Hepatocyte (in vitro differentiated cells): ENCODE data around the gene C17orf100. TPM values are rescaled to one million over a fixed set of nuclear protein-coding genes. Genes with fewer than 3 reads are reported as not detected.

ENCODE experiments used
- DNase-seq: peaks from one replicate; pipeline ENCODE4 v3.0.0-alpha.2; 2016; ENCODE audit warnings: low spot score
- H2AFZ ChIP-seq: fragments of 200-600 bp; sonication (generic); 2 replicates; pipeline ENCODE4 v1.6.0; 2016; ENCODE audit warnings: antibody characterized with exemption, mild to moderate bottlenecking
- H3K27ac ChIP-seq: fragments of 200-600 bp; sonication (generic); 2 replicates; pipeline ENCODE4 v1.5.1; 2016; ENCODE audit warnings: mild to moderate bottlenecking
- H3K27me3 ChIP-seq: fragments of 200-600 bp; sonication (generic); 2 replicates; pipeline ENCODE4 v1.6.1; 2016
- H3K36me3 ChIP-seq: fragments of 200-600 bp; sonication (generic); replicated peaks from 2 replicates; pipeline ENCODE4 v1.5.1; 2016; ENCODE audit warnings: low read depth; ENCODE audit not compliant: insufficient read depth
- H3K4me1 ChIP-seq: fragments of 200-600 bp; sonication (generic); 2 replicates; pipeline ENCODE4 v1.5.1; 2016; ENCODE audit warnings: mild to moderate bottlenecking, moderate library complexity; ENCODE audit not compliant: insufficient read depth
- H3K4me2 ChIP-seq: fragments of 200-600 bp; sonication (generic); 2 replicates; pipeline ENCODE4 v1.6.0; 2016
- H3K4me3 ChIP-seq: fragments of 200-600 bp; sonication (generic); 2 replicates; pipeline ENCODE4 v1.5.1; 2016; ENCODE audit warnings: mild to moderate bottlenecking
- H3K79me2 ChIP-seq: fragments of 200-600 bp; sonication (generic); 2 replicates; pipeline ENCODE4 v1.6.0; 2017; ENCODE audit warnings: mild to moderate bottlenecking
- H3K9me2 ChIP-seq: fragments of 200-600 bp; sonication (generic); replicated peaks from 2 replicates; pipeline ENCODE4 v1.6.0; 2017; ENCODE audit warnings: mild to moderate bottlenecking; ENCODE audit not compliant: insufficient read depth
- H3K9me3 ChIP-seq: fragments of 200-600 bp; sonication (generic); 2 replicates; pipeline ENCODE4 v1.5.1; 2016; ENCODE audit warnings: low read depth, mild to moderate bottlenecking
- H4K20me1 ChIP-seq: fragments of 200-600 bp; sonication (generic); 2 replicates; pipeline ENCODE4 v1.6.0; 2016; ENCODE audit warnings: mild to moderate bottlenecking; ENCODE audit not compliant: insufficient read depth, poor library complexity, severe bottlenecking
- EZH2 ChIP-seq: fragments of 200-600 bp; sonication (generic); IDR thresholded peaks from 2 replicates; pipeline ENCODE4 v1.6.1; 2016; ENCODE audit warnings: antibody characterized with exemption, mild to moderate bottlenecking, borderline replicate concordance
- EZH2phosphoT487 ChIP-seq: fragments of 200-600 bp; sonication (generic); IDR thresholded peaks from one replicate; pipeline ENCODE4 v1.6.1; 2018; ENCODE audit warnings: antibody characterized with exemption, mild to moderate bottlenecking, low read depth, moderate library complexity; ENCODE audit not compliant: unreplicated experiment, severe bottlenecking
- WGBS: methylation state at CpG from one replicate; pipeline ENCODE4 v1.1.6; 2016; ENCODE audit warnings: low lambda C conversion rate; ENCODE audit errors: missing lambda C conversion rate; 5-methylcytosine and 5-hydroxymethylcytosine counted together
- polyA plus RNA-seq: library from polyadenylated mRNA; unstranded; fragments of >200 nt; fragmentation: Nextera tagmentation; extraction: Ambion mirVana; gene quantifications from 2 replicates; pipeline ENCODE4 v1.2.1, GENCODE V29; 2016
- total RNA-seq: library from RNA; depleted of rRNA; stranded (reverse); fragments of >200 nt; gene quantifications from 2 replicates; pipeline ENCODE4 v1.2.3, GENCODE V29; 2014
- TF ChIP-seq, protein P1 (sequence below): fragments of 200-600 bp; sonication (generic); IDR thresholded peaks from 2 replicates; pipeline ENCODE4 v1.5.1; 2016; ENCODE audit warnings: antibody characterized with exemption, mild to moderate bottlenecking; ENCODE audit not compliant: poor library complexity

Gene C17orf100
- total and polyA plus RNA-seq, 2 experiments from 2014 or later, result 4.5 to 5.5 TPM

DNA sequence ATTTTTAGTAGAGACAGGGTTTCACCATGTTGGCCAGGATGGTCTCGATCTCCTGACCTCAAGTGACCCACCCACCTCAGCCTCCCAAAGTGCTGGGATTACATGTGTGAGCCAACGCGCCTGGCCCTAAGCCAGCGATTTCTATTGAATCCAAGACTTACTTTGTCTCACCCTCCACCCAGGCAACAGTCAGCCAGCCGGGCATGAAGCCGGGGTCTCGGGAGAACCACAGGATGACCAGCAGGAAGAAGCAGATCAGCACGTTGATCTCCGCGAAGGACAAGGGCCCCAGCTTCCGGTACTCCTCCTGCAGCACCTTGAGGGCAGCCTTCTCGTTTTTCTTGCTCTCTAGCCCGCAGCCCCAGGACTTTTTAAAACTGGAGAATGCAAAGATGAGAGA lies 44.0 kb downstream of the C17orf100 start:
- Histone ChIP-seq H3K4me3 (no peak overlapping the region), H3K4me1 (peaks cover 17% of the 10 kb centered on the region), H3K79me2 (no peaks in the 10 kb centered on the region), H3K4me2 (no peak overlapping the region), H2AFZ (no peak overlapping the region), H3K36me3 (no peaks in the 10 kb centered on the region), H3K9me2 (no peaks in the 10 kb centered on the region), H3K9me3 (no peaks in the 10 kb centered on the region), H3K27me3 (no peaks in the 10 kb centered on the region), H4K20me1 (no peaks in the 10 kb centered on the region), H3K27ac (no peak overlapping the region)
- WGBS, result 92% methylated on average over 13 of the region's 13 CpGs
- DNase-seq, result no peak
- TF ChIP-seq EZH2phosphoT487, result no peak
- TF ChIP-seq, protein P1, sequence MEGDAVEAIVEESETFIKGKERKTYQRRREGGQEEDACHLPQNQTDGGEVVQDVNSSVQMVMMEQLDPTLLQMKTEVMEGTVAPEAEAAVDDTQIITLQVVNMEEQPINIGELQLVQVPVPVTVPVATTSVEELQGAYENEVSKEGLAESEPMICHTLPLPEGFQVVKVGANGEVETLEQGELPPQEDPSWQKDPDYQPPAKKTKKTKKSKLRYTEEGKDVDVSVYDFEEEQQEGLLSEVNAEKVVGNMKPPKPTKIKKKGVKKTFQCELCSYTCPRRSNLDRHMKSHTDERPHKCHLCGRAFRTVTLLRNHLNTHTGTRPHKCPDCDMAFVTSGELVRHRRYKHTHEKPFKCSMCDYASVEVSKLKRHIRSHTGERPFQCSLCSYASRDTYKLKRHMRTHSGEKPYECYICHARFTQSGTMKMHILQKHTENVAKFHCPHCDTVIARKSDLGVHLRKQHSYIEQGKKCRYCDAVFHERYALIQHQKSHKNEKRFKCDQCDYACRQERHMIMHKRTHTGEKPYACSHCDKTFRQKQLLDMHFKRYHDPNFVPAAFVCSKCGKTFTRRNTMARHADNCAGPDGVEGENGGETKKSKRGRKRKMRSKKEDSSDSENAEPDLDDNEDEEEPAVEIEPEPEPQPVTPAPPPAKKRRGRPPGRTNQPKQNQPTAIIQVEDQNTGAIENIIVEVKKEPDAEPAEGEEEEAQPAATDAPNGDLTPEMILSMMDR, result no peak
- TF ChIP-seq EZH2, result no peak

DNA sequence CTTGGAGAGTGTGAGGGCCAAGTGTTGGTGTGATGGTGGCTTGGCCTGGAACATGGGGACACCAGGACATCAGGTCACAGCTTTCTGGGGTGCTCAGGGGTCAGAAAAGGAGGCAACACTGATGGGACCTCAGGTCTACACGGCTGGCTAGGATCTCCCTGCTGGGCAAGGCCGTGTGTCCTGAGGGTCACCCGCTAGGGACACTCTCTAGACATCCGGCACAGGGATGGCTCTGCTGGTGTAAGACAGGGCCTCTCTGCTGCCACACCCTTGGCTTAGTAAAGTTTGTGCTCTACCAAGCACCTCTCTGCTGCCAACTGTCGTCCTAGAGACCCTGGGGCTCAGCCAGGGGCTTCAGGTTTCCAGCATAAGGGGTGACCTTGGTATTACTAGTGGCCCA lies 45.3 kb downstream of the C17orf100 start:
- no peak overlapping the region for H3K4me2 ChIP-seq
- H4K20me1 ChIP-seq, result no peaks in the 10 kb centered on the region
- 76% methylated on average over 5 of the region's 5 CpGs for WGBS
- H3K36me3 ChIP-seq, result no peaks in the 10 kb centered on the region
- no peak overlapping the region for H3K27ac ChIP-seq
- no peak for TF ChIP-seq EZH2
- TF ChIP-seq, protein P1, result no peak
- no peak for TF ChIP-seq EZH2phosphoT487
- peaks cover 18% of the 10 kb centered on the region for H3K4me1 ChIP-seq
- no peak overlapping the region for H2AFZ ChIP-seq
- H3K4me3 ChIP-seq, result no peak overlapping the region
- H3K79me2 ChIP-seq, result no peaks in the 10 kb centered on the region
- H3K27me3 ChIP-seq, result no peaks in the 10 kb centered on the region
- no peaks in the 10 kb centered on the region for H3K9me3 ChIP-seq
- H3K9me2 ChIP-seq, result no peaks in the 10 kb centered on the region
- DNase-seq, result no peak

- H3K4me2 ChIP-seq, result no peak overlapping the region
- H4K20me1 ChIP-seq, result no peaks in the 10 kb centered on the region
- no peak for DNase-seq
- no peak for TF ChIP-seq EZH2
- TF ChIP-seq, protein P1, result no peak
- no peak for TF ChIP-seq EZH2phosphoT487
- no peaks in the 10 kb centered on the region for H3K9me2 ChIP-seq
- no peak overlapping the region for H3K27ac ChIP-seq
- no peaks in the 10 kb centered on the region for H3K27me3 ChIP-seq
- 91% methylated on average over 11 of the region's 11 CpGs for WGBS
- no peak overlapping the region for H3K4me3 ChIP-seq
- no peaks in the 10 kb centered on the region for H3K9me3 ChIP-seq
- peaks cover 18% of the 10 kb centered on the region for H3K4me1 ChIP-seq
- H2AFZ ChIP-seq, result no peak overlapping the region
- no peaks in the 10 kb centered on the region for H3K79me2 ChIP-seq
- H3K36me3 ChIP-seq, result no peaks in the 10 kb centered on the region
Observed at GRCh38 chr17:6698004-6698403, 46.4 kb downstream of the C17orf100 start.
